ENCODE results near the gene AP5B1. TPM values are rescaled to one million over a fixed set of nuclear protein-coding genes. Genes with fewer than 3 reads are reported as not detected.
A peak's percentile ranks its signal among the peaks of the same experiment; 100 is the strongest.

The AP5B1 gene
- total RNA-seq, 1 experiment from 2014 or later = 9.4 TPM

- Histone ChIP-seq H3K79me1 (ENCODE audit: insufficient read depth, low read depth, low read length, poor library complexity, severe bottlenecking) (no peaks in the 10 kb centered on the region), H2AK5ac (ENCODE audit: insufficient read length, low read length) (no peak overlapping the region), H3K27ac (ENCODE audit: insufficient read length, low read depth, low read length) (no peak overlapping the region), H3K9me3 (ENCODE audit: control insufficient read depth, low read depth, low read length) (no peaks in the 10 kb centered on the region), H3K4me2 (ENCODE audit: insufficient read depth, insufficient read length, low read length) (no peak overlapping the region), H3K18ac (ENCODE audit: insufficient read length, low read depth, low read length) (no peak overlapping the region), H2BK15ac (ENCODE audit: low read depth, low read length) (no peak overlapping the region), H3K14ac (ENCODE audit: insufficient read depth, low read length) (no peak overlapping the region), H4K91ac (ENCODE audit: insufficient read length, low read depth, low read length) (no peak overlapping the region), H2BK120ac (ENCODE audit: low read depth, low read length, poor library complexity, severe bottlenecking) (no peak overlapping the region), H3K4ac (ENCODE audit: low read depth, low read length) (no peak overlapping the region), H3K23ac (ENCODE audit: insufficient read length, low read depth, low read length) (no peak overlapping the region), H3K56ac (ENCODE audit: insufficient read length, low read depth, low read length) (no peak overlapping the region), H2BK5ac (ENCODE audit: insufficient read length, low read length) (no peak overlapping the region), H4K8ac (replicated peaks; ENCODE audit: insufficient read length, low read depth, low read length) (no peak overlapping the region), H4K5ac (ENCODE audit: insufficient read length, low read depth, low read length) (no peak overlapping the region), H3K9ac (ENCODE audit: extremely low read depth, insufficient read length, low read length) (no peak overlapping the region), H2BK12ac (ENCODE audit: insufficient read length, low read depth, low read length) (no peak overlapping the region), H2BK20ac (ENCODE audit: low read depth, low read length, poor library complexity, severe bottlenecking) (no peak overlapping the region), H3K27me3 (ENCODE audit: insufficient read depth, low read length) (no peaks in the 10 kb centered on the region; the same call in 1 of the 2 replicates), H3K79me2 (ENCODE audit: insufficient read depth, low read length) (no peaks in the 10 kb centered on the region), H4K20me1 (ENCODE audit: control insufficient read depth, insufficient read depth, insufficient read length) (no peaks in the 10 kb centered on the region), H3K4me1 (ENCODE audit: insufficient read depth, low read length) (peaks cover 3% of the 10 kb centered on the region; the same call in 1 of the 2 replicates), H2AFZ (ENCODE audit: low read length) (no peak overlapping the region), H3K23me2 (ENCODE audit: insufficient read length, low read depth, low read length, poor library complexity, severe bottlenecking) (peaks cover 4% of the 10 kb centered on the region), H3T11ph (ENCODE audit: low read length) (no peak overlapping the region)
- no CpG with 5 or more reads among the region's 16 CpGs for WGBS (ENCODE audit: extremely low coverage, insufficient read length, low lambda C conversion rate)
- peaks cover 42 to 49% of the 10 kb centered on the region in 2 experiments for H3K4me1 Mint-ChIP-seq
- H3K9me3 Mint-ChIP-seq = no peaks in the 10 kb centered on the region; a peak in 1 of 5 replicates
- peak overlapping the region in 1 of 2 experiments; percentile 62; a peak in 1 of 5 replicates for H3K4me3 Mint-ChIP-seq
- H3K36me3 Mint-ChIP-seq (ENCODE audit: insufficient read depth in 1 of 3, low read depth in 3 of 3) = peaks cover 0 to 6% (median 2%) of the 10 kb centered on the region in 3 experiments; a peak in 2 of 7 replicates
- H3K27ac Mint-ChIP-seq = 0 out of 7 replicates have a peak overlapping the region, but pooled peaks of 1 of the 3 experiments have one; percentile 8
- H3K27me3 Mint-ChIP-seq (ENCODE audit: low read depth) = peaks cover 23% of the 10 kb centered on the region
- no peak for DNase-seq
- TF ChIP-seq, protein P1, sequence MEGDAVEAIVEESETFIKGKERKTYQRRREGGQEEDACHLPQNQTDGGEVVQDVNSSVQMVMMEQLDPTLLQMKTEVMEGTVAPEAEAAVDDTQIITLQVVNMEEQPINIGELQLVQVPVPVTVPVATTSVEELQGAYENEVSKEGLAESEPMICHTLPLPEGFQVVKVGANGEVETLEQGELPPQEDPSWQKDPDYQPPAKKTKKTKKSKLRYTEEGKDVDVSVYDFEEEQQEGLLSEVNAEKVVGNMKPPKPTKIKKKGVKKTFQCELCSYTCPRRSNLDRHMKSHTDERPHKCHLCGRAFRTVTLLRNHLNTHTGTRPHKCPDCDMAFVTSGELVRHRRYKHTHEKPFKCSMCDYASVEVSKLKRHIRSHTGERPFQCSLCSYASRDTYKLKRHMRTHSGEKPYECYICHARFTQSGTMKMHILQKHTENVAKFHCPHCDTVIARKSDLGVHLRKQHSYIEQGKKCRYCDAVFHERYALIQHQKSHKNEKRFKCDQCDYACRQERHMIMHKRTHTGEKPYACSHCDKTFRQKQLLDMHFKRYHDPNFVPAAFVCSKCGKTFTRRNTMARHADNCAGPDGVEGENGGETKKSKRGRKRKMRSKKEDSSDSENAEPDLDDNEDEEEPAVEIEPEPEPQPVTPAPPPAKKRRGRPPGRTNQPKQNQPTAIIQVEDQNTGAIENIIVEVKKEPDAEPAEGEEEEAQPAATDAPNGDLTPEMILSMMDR (conservative IDR thresholded peaks at IDR 0.05) = no peak
These were observed 11.7 kb upstream of the AP5B1 start for GRCh38 chr11:65792456-65792855.
